ENCODE measurements around the gene PDCL2.

Gene PDCL2

GRCh38 chr4:55635282-55635681 is 43.2 kb upstream of the PDCL2 start:
- TF ChIP-seq BACH2 (CRISPR knock-in tag; IDR thresholded peaks at IDR 0.05; ENCODE audit: borderline replicate concordance) (no peak), PATZ1 (CRISPR knock-in tag; IDR thresholded peaks at IDR 0.05; ENCODE audit: borderline replicate concordance) (no peak), GLIS3 (CRISPR knock-in tag; IDR thresholded peaks at IDR 0.05) (no peak), ZNF70 (CRISPR knock-in tag; IDR thresholded peaks at IDR 0.05) (no peak), ZFP3 (CRISPR knock-in tag; IDR thresholded peaks at IDR 0.05) (no peak), TCF4 (CRISPR knock-in tag; IDR thresholded peaks at IDR 0.05; ENCODE audit: borderline replicate concordance) (no peak), TOX (CRISPR knock-in tag; IDR thresholded peaks at IDR 0.05; ENCODE audit: borderline replicate concordance) (no peak), ESRRG (CRISPR knock-in tag; IDR thresholded peaks at IDR 0.05) (no peak), ZNF565 (CRISPR knock-in tag; conservative IDR thresholded peaks at IDR 0.05; ENCODE audit: low read depth) (no peak), SNAI2 (CRISPR knock-in tag; IDR thresholded peaks at IDR 0.05) (no peak), CSDC2 (CRISPR knock-in tag; IDR thresholded peaks at IDR 0.05) (no peak), PPARA (CRISPR knock-in tag; IDR thresholded peaks at IDR 0.05; ENCODE audit: borderline replicate concordance) (no peak), OSR1 (CRISPR knock-in tag; IDR thresholded peaks at IDR 0.05) (no peak), ZFP30 (CRISPR knock-in tag; IDR thresholded peaks at IDR 0.05) (no peak), CSRNP3 (CRISPR knock-in tag; IDR thresholded peaks at IDR 0.05) (no peak)
- peak; percentile 31; the same call in 2 of the 3 replicates for ATAC-seq

- TF ChIP-seq RARB (CRISPR knock-in tag; IDR thresholded peaks at IDR 0.05) = no peak
- no peak for TF ChIP-seq TSHZ2 (CRISPR knock-in tag; IDR thresholded peaks at IDR 0.05)
- TF ChIP-seq CSDC2 (CRISPR knock-in tag; IDR thresholded peaks at IDR 0.05) = no peak
- no peak for TF ChIP-seq ZNF8 (CRISPR knock-in tag; IDR thresholded peaks at IDR 0.05)
- no peak for TF ChIP-seq ARNTL (CRISPR knock-in tag; IDR thresholded peaks at IDR 0.05; ENCODE audit: borderline replicate concordance, low read depth)
- no peak for ATAC-seq
Observed at GRCh38 chr4:55634417-55635128, 42.5 kb upstream of the PDCL2 start.

- no peak for ATAC-seq
- TF ChIP-seq TOX (CRISPR knock-in tag; IDR thresholded peaks at IDR 0.05; ENCODE audit: borderline replicate concordance) (no peak), ESRRG (CRISPR knock-in tag; IDR thresholded peaks at IDR 0.05) (no peak), ZNF565 (CRISPR knock-in tag; conservative IDR thresholded peaks at IDR 0.05; ENCODE audit: low read depth) (no peak), ARNTL (CRISPR knock-in tag; IDR thresholded peaks at IDR 0.05; ENCODE audit: borderline replicate concordance, low read depth) (no peak), PATZ1 (CRISPR knock-in tag; IDR thresholded peaks at IDR 0.05; ENCODE audit: borderline replicate concordance) (no peak), CSRNP3 (CRISPR knock-in tag; IDR thresholded peaks at IDR 0.05) (no peak), CREB5 (CRISPR knock-in tag; IDR thresholded peaks at IDR 0.05; ENCODE audit: low read depth) (no peak), GLIS3 (CRISPR knock-in tag; IDR thresholded peaks at IDR 0.05) (no peak), RARB (CRISPR knock-in tag; IDR thresholded peaks at IDR 0.05) (no peak), POU6F1 (CRISPR knock-in tag; IDR thresholded peaks at IDR 0.05; ENCODE audit: borderline replicate concordance, low read depth) (no peak), CSDC2 (CRISPR knock-in tag; IDR thresholded peaks at IDR 0.05) (no peak), SNAI2 (CRISPR knock-in tag; IDR thresholded peaks at IDR 0.05) (no peak)
Observed at GRCh38 chr4:55633903-55634302, 41.9 kb upstream of the PDCL2 start.

All from SK-N-SH treated with all-trans-retinoic acid at 6 μM for 48 hours (cell line).